HepG2 (cell line): Measurements from ENCODE around the gene CDC42SE1.

Experiments
- AGO1 ChIP-seq: fragments of 200-400 bp; formaldehyde crosslinking; IDR thresholded peaks from 2 replicates; pipeline ENCODE4 v1.6.1; 2017; ENCODE audit warnings: mild to moderate bottlenecking, low read depth, low read length, moderate library complexity; ENCODE audit not compliant: poor library complexity, severe bottlenecking
- SP1 ChIP-seq, 2 experiments: fragments of 450-650 bp in 1 of 2; sonication (generic) in 1 of 2; formaldehyde crosslinking in 1 of 2; IDR thresholded peaks; 2 replicates each; pipeline versions ENCODE4 v1.4.0 to v1.6.1; 2016 to 2020; ENCODE audit warnings: missing genetic modification reagents in 1 of 2
- SPEN ChIP-seq: sonication (generic); formaldehyde crosslinking; IDR thresholded peaks from 2 replicates; pipeline ENCODE4 v1.5.1; 2020; ENCODE audit warnings: low read depth, mild to moderate bottlenecking, missing genetic modification reagents
- XRCC5 ChIP-seq: fragments of 200-400 bp; formaldehyde crosslinking; optimal IDR thresholded peaks from 2 replicates; pipeline ENCODE3; 2017; ENCODE audit warnings: mild to moderate bottlenecking, low read length
- ZNF331 ChIP-seq: sonication (generic); formaldehyde crosslinking; IDR thresholded peaks from 2 replicates; pipeline ENCODE4 v1.4.0; 2020; ENCODE audit warnings: missing genetic modification reagents
- ZNF784 ChIP-seq: sonication (generic); formaldehyde crosslinking; IDR thresholded peaks from 2 replicates; pipeline ENCODE4 v1.5.1; 2020; ENCODE audit warnings: missing genetic modification reagents, mild to moderate bottlenecking, borderline replicate concordance
- ZSCAN29 ChIP-seq: sonication (generic); formaldehyde crosslinking; conservative IDR thresholded peaks from 2 replicates; pipeline ENCODE4 v1.4.0; 2020; ENCODE audit warnings: mild to moderate bottlenecking, missing genetic modification reagents
- TF ChIP-seq, protein P1 (sequence below): IDR thresholded peaks from 2 replicates; pipeline ENCODE4 v1.6.1; 2012; ENCODE audit warnings: inconsistent platforms
- TF ChIP-seq, protein P2 (sequence below): sonication (generic); formaldehyde crosslinking; IDR thresholded peaks from 2 replicates; pipeline ENCODE4 v1.5.0; 2020; ENCODE audit warnings: mild to moderate bottlenecking, missing genetic modification reagents, moderate library complexity

GRCh38 chr1:151032164-151032563, 27.3 kb downstream of the CDC42SE1 start:
- TF ChIP-seq ZSCAN29 (CRISPR knock-in tag) = no peak
- TF ChIP-seq ZNF784 (CRISPR knock-in tag) = no peak
- TF ChIP-seq, protein P1, sequence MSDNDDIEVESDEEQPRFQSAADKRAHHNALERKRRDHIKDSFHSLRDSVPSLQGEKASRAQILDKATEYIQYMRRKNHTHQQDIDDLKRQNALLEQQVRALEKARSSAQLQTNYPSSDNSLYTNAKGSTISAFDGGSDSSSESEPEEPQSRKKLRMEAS = no peak
- TF ChIP-seq SPEN (CRISPR knock-in tag) = no peak
- TF ChIP-seq, protein P2, sequence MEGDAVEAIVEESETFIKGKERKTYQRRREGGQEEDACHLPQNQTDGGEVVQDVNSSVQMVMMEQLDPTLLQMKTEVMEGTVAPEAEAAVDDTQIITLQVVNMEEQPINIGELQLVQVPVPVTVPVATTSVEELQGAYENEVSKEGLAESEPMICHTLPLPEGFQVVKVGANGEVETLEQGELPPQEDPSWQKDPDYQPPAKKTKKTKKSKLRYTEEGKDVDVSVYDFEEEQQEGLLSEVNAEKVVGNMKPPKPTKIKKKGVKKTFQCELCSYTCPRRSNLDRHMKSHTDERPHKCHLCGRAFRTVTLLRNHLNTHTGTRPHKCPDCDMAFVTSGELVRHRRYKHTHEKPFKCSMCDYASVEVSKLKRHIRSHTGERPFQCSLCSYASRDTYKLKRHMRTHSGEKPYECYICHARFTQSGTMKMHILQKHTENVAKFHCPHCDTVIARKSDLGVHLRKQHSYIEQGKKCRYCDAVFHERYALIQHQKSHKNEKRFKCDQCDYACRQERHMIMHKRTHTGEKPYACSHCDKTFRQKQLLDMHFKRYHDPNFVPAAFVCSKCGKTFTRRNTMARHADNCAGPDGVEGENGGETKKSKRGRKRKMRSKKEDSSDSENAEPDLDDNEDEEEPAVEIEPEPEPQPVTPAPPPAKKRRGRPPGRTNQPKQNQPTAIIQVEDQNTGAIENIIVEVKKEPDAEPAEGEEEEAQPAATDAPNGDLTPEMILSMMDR (CRISPR knock-in tag) = no peak
- no peak for TF ChIP-seq AGO1
- no peak for TF ChIP-seq ZNF331 (CRISPR knock-in tag)
- TF ChIP-seq XRCC5 = no peak
- no peak for TF ChIP-seq SP1 (IDR thresholded peaks at IDR 0.05)
- TF ChIP-seq SP1 (CRISPR knock-in tag; IDR thresholded peaks at IDR 0.05) = no peak
